Measurements from ENCODE around the gene EPC2. TPM values are rescaled to one million over a fixed set of nuclear protein-coding genes. Genes with fewer than 3 reads are reported as not detected.
A peak's percentile ranks its signal among the peaks of the same experiment; 100 is the strongest.

The EPC2 gene
- polyA plus RNA-seq, 1 experiment: 12.4 TPM

DNA sequence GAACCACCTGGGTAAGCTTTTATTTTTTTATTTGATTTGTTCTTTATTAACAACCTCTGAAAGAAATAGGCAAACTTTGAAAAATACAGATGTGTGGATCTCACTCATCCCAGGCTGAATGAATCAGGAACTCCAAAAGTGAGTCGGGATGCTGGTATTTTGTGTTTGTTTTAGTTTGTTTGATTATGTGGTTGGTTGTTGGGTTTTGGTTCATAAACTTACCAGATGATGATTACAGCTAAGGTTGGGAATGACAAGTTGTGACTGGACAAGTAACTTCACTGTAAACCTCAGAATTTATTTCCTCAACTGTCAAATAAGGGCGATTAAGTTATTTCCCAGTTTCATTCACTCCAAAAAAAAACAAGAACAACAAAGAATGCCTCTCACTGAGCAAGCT, 150.0 kb downstream of the EPC2 start:
- H3K36me3 ChIP-seq (ENCODE audit: control insufficient read depth, insufficient read depth, low read length): no peaks in the 10 kb centered on the region
- no peak overlapping the region for H3K4me3 ChIP-seq (ENCODE audit: low read depth, low read length)
- POLR2A ChIA-PET: no interaction called here
- TF ChIP-seq CTCF (IDR thresholded peaks at IDR 0.05; ENCODE audit: insufficient read depth, low read depth, low read length): no peak
- CTCF ChIA-PET: no interaction called here
- no peaks in the 10 kb centered on the region for H3K27me3 ChIP-seq (ENCODE audit: control insufficient read depth, insufficient read depth, low read length)
- peak; percentile 43 for DNase-seq (ENCODE audit: low read depth)

- Histone ChIP-seq H3K4me3 (ENCODE audit: low read depth, low read length) (no peak overlapping the region), H3K27me3 (ENCODE audit: control insufficient read depth, insufficient read depth, low read length) (no peaks in the 10 kb centered on the region; the same call in 1 of the 2 replicates), H3K36me3 (ENCODE audit: control insufficient read depth, insufficient read depth, low read length) (no peaks in the 10 kb centered on the region)
- CTCF ChIA-PET: no interaction called here
- DNase-seq (ENCODE audit: low read depth): no peak
- POLR2A ChIA-PET: no interaction called here
- no peak for TF ChIP-seq CTCF (IDR thresholded peaks at IDR 0.05; ENCODE audit: insufficient read depth, low read depth, low read length)
Observed at GRCh38 chr2:148796735-148797512, 152.4 kb downstream of the EPC2 start.

DNA sequence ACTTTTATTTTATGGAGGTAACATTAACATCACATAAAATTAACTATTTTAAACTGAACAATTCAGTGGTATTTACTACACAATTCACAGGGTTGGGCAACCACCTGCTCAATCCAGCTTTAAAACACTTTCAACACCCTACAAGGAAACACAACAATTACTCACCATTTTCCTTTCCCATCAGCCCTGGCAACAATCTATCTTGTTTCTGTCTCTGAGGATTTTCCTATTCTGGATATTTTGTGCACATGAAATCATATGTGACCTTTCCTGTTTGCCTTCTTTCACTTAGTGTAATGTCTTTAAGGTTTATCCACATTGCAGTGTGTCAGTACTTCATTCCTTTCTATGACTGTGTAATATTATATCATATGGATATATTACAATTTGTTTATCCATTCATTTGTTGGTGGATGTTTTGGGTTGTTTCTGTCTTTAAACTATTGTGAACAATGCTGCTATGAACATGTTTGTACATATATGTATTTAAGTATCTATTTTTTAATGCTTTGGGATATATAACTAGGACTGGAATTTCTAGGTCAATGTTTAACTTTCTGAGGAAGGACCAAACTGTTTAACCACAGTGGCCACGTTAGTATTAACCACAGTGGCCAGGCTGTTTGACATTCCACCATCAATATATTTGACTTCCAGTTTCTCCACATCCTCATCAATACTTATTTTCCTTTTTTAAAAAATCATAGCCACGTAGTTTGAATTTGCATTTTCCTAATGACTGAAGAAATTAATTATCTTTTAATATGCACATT, 158.1 kb downstream of the EPC2 start:
- H3K36me3 ChIP-seq (ENCODE audit: control insufficient read depth, insufficient read depth, low read length): no peaks in the 10 kb centered on the region
- CTCF ChIA-PET: no interaction called here
- POLR2A ChIA-PET: no interaction called here
- H3K4me3 ChIP-seq (ENCODE audit: low read depth, low read length): no peak overlapping the region
- TF ChIP-seq CTCF (IDR thresholded peaks at IDR 0.05; ENCODE audit: insufficient read depth, low read depth, low read length): no peak
- no peaks in the 10 kb centered on the region; the same call in 1 of the 2 replicates for H3K27me3 ChIP-seq (ENCODE audit: control insufficient read depth, insufficient read depth, low read length)
- no peak for DNase-seq (ENCODE audit: low read depth)

- H3K36me3 ChIP-seq (ENCODE audit: control insufficient read depth, insufficient read depth, low read length): no peaks in the 10 kb centered on the region
- no peak for TF ChIP-seq CTCF (IDR thresholded peaks at IDR 0.05; ENCODE audit: insufficient read depth, low read depth, low read length)
- H3K4me3 ChIP-seq (ENCODE audit: low read depth, low read length): no peak overlapping the region
- H3K27me3 ChIP-seq (ENCODE audit: control insufficient read depth, insufficient read depth, low read length): no peaks in the 10 kb centered on the region; the same call in 1 of the 2 replicates
- CTCF ChIA-PET: no interaction called here
- DNase-seq (ENCODE audit: low read depth): no peak
- POLR2A ChIA-PET: no interaction called here
Observed at GRCh38 chr2:148810081-148810480, 165.5 kb downstream of the EPC2 start.

DNA sequence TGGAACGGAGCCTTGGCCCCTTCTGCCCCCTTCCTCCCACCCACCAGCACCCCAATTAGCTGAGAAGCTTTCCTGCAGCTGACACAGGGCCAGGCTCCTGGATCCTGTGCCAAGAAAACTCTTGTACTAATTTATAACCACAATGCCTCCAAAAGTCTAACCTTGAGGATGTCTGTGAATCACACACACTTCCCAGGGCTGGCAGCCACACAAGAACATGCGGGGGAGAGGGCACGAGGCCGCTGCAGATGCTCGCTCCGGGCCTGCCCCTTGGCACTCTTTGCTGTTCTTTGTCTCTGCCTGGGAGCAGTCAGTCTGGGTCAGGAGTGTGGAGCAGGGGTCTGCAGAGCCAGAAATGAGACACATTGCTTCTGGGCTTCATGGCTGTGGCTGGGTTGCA, 167.8 kb downstream of the EPC2 start:
- Histone ChIP-seq H3K4me3 (ENCODE audit: low read depth, low read length) (no peak overlapping the region), H3K27me3 (ENCODE audit: control insufficient read depth, insufficient read depth, low read length) (no peaks in the 10 kb centered on the region; the same call in 1 of the 2 replicates), H3K36me3 (ENCODE audit: control insufficient read depth, insufficient read depth, low read length) (no peaks in the 10 kb centered on the region)
- ChIA-PET POLR2A (no interaction called here), CTCF (no interaction called here)
- no peak for TF ChIP-seq CTCF (IDR thresholded peaks at IDR 0.05; ENCODE audit: insufficient read depth, low read depth, low read length)
- no peak for DNase-seq (ENCODE audit: low read depth)

All from BJ (cell line).